H4 (cell line): Measurements from ENCODE around the gene CLECL1. TPM values are rescaled to one million over a fixed set of nuclear protein-coding genes. Genes with fewer than 3 reads are reported as not detected.
"Not testable (repeated sequence)": the region's sequence is repeated elsewhere in the genome, so short reads cannot be mapped to it uniquely, and the experiment has no call there.

Experiments used
- DNase-seq: peaks from one replicate; pipeline ENCODE4 v3.0.0-alpha.2; 2015; ENCODE audit warnings: low spot score
- total RNA-seq: library from RNA; depleted of rRNA; stranded (reverse); fragments of >200 nt; shearing (Covaris generic); gene quantifications from 2 replicates; pipeline ENCODE4 v1.2.3, GENCODE V29; 2014

CLECL1 gene
- total RNA-seq, 1 experiment from 2014 or later: not detected

GRCh38 chr12:9751204-9752144 is 18.6 kb upstream of the CLECL1 start:
- peak; percentile 39 for DNase-seq

GRCh38 chr12:9750276-9751203 is 17.6 kb upstream of the CLECL1 start:
- peak; percentile 75 for DNase-seq

GRCh38 chr12:9749640-9750039 is 16.7 kb upstream of the CLECL1 start:
- no peak for DNase-seq

- DNase-seq: no peak
Measured at GRCh38 chr12:9745199-9745598, 12.3 kb upstream of the CLECL1 start.

- no peak for DNase-seq
Measured at GRCh38 chr12:9742661-9743060, 9.8 kb upstream of the CLECL1 start.

- DNase-seq: no peak
Measured at GRCh38 chr12:9741726-9742125, 8.8 kb upstream of the CLECL1 start.

GRCh38 chr12:9740106-9740750 is 7.3 kb upstream of the CLECL1 start:
- DNase-seq: no peak

GRCh38 chr12:9739404-9740105 is 6.7 kb upstream of the CLECL1 start:
- not testable (repeated sequence) for DNase-seq

- DNase-seq: not testable (repeated sequence)
Measured at GRCh38 chr12:9738905-9739304, 6.0 kb upstream of the CLECL1 start.

GRCh38 chr12:9736936-9737705 is 4.2 kb upstream of the CLECL1 start:
- no peak for DNase-seq

- DNase-seq: no peak
Measured at GRCh38 chr12:9735601-9736000, 2.7 kb upstream of the CLECL1 start.

GRCh38 chr12:9731797-9732196 is 1.1 kb downstream of the CLECL1 start:
- DNase-seq: no peak

- no peak for DNase-seq
Measured at GRCh38 chr12:9731393-9731792, 1.5 kb downstream of the CLECL1 start.

GRCh38 chr12:9730591-9730990 is 2.3 kb downstream of the CLECL1 start:
- no peak for DNase-seq

- DNase-seq: no peak
Measured at GRCh38 chr12:9730011-9730410, 2.9 kb downstream of the CLECL1 start.

GRCh38 chr12:9729082-9729481 is 3.8 kb downstream of the CLECL1 start:
- DNase-seq: no peak

- no peak for DNase-seq
Measured at GRCh38 chr12:9727813-9728212, 5.1 kb downstream of the CLECL1 start.

- no peak for DNase-seq
Measured at GRCh38 chr12:9725213-9725870, 7.6 kb downstream of the CLECL1 start.

GRCh38 chr12:9724023-9724422 is 8.9 kb downstream of the CLECL1 start:
- no peak for DNase-seq
